ENCODE measurements around the gene KCNN1.

Gene KCNN1

GRCh38 chr19:17947815-17948513, 18.9 kb upstream of the KCNN1 start:
- DNase-seq: peak; percentile 92 to 95

GRCh38 chr19:17948514-17948900, 18.4 kb upstream of the KCNN1 start:
- DNase-seq: no peak

GRCh38 chr19:17948931-17949930, 17.7 kb upstream of the KCNN1 start:
- no peak for DNase-seq

GRCh38 chr19:17949956-17950309, 17.0 kb upstream of the KCNN1 start:
- DNase-seq: no peak

- DNase-seq: peak in 1 of 2 donors; percentile 45
Measured at GRCh38 chr19:17950310-17951156, 16.4 kb upstream of the KCNN1 start.

- no peak for DNase-seq
Measured at GRCh38 chr19:17951157-17951989, 15.5 kb upstream of the KCNN1 start.

GRCh38 chr19:17951990-17952976, 14.6 kb upstream of the KCNN1 start:
- no peak for DNase-seq

GRCh38 chr19:17953316-17953801, 13.5 kb upstream of the KCNN1 start:
- no peak for DNase-seq

GRCh38 chr19:17953869-17954268, 13.0 kb upstream of the KCNN1 start:
- no peak for DNase-seq

GRCh38 chr19:17954401-17954800, 12.5 kb upstream of the KCNN1 start:
- DNase-seq: no peak

GRCh38 chr19:17957149-17957849, 9.6 kb upstream of the KCNN1 start:
- DNase-seq: no peak

- DNase-seq: no peak
Measured at GRCh38 chr19:17957885-17958284, 9.0 kb upstream of the KCNN1 start.

GRCh38 chr19:17963936-17964691, 2.8 kb upstream of the KCNN1 start:
- no peak for DNase-seq

- DNase-seq: no peak
Measured at GRCh38 chr19:17965370-17966128, 1.4 kb upstream of the KCNN1 start.

GRCh38 chr19:17966129-17966483, 801 bp upstream of the KCNN1 start:
- DNase-seq: no peak

GRCh38 chr19:17967257-17968051, 547 bp downstream of the KCNN1 start:
- no peak for DNase-seq

- no peak for DNase-seq
Measured at GRCh38 chr19:17968362-17968761, 1.5 kb downstream of the KCNN1 start.

All from stimulated activated CD4-positive, alpha-beta T cell treated with anti-CD3 and anti-CD28 coated beads, Interleukin-2, amount 100 ng/mL, for 24 hours (primary cell).